HG02588 (cell line): ENCODE measurements around the gene PLPP4.

Experiments used
- ATAC-seq: cut with Tn5 transposase; IDR thresholded peaks from one replicate; pipeline ENCODE4 v1.9.1; 2021; ENCODE audit warnings: mild to moderate bottlenecking, moderate library complexity; ENCODE audit not compliant: unreplicated experiment

The PLPP4 gene

GRCh38 chr10:120456626-120457430 is at the start of gene PLPP4:
Gene PLPP4, plus strand, starts transcription at chr10:120457227. Its CDS starts 79 bp downstream, at chr10:120457306.
- no peak for ATAC-seq

GRCh38 chr10:120409816-120410215 is 47.2 kb upstream of the PLPP4 start:
- no peak for ATAC-seq

- no peak for ATAC-seq
These were observed 42.1 kb upstream of the PLPP4 start for GRCh38 chr10:120414946-120415345.

GRCh38 chr10:120415709-120416330 is 41.2 kb upstream of the PLPP4 start:
- no peak for ATAC-seq

GRCh38 chr10:120420421-120420820 is 36.6 kb upstream of the PLPP4 start:
- no peak for ATAC-seq

- no peak for ATAC-seq
These were observed 35.8 kb upstream of the PLPP4 start for GRCh38 chr10:120421250-120421649.

GRCh38 chr10:120422457-120422856 is 34.6 kb upstream of the PLPP4 start:
- no peak for ATAC-seq

- ATAC-seq, result no peak
These were observed 33.4 kb upstream of the PLPP4 start for GRCh38 chr10:120423431-120424197.

- ATAC-seq, result no peak
These were observed 32.9 kb upstream of the PLPP4 start for GRCh38 chr10:120424198-120424464.

- ATAC-seq, result no peak
These were observed 30.7 kb upstream of the PLPP4 start for GRCh38 chr10:120426306-120426705.

GRCh38 chr10:120428754-120429153 is 28.3 kb upstream of the PLPP4 start:
- no peak for ATAC-seq

- ATAC-seq, result no peak
These were observed 27.6 kb upstream of the PLPP4 start for GRCh38 chr10:120429395-120429794.

- ATAC-seq, result no peak
These were observed 25.8 kb upstream of the PLPP4 start for GRCh38 chr10:120431251-120431651.

GRCh38 chr10:120432209-120432608 is 24.8 kb upstream of the PLPP4 start:
- ATAC-seq, result no peak

GRCh38 chr10:120433141-120433540 is 23.9 kb upstream of the PLPP4 start:
- ATAC-seq, result no peak

- no peak for ATAC-seq
These were observed 20.5 kb upstream of the PLPP4 start for GRCh38 chr10:120436439-120437112.

GRCh38 chr10:120437541-120437940 is 19.5 kb upstream of the PLPP4 start:
- ATAC-seq, result no peak

- no peak for ATAC-seq
These were observed 5.1 kb upstream of the PLPP4 start for GRCh38 chr10:120451968-120452367.

- no peak for ATAC-seq
These were observed 3.7 kb upstream of the PLPP4 start for GRCh38 chr10:120453319-120453718.

GRCh38 chr10:120453886-120454285 is 3.1 kb upstream of the PLPP4 start:
- ATAC-seq, result no peak

- no peak for ATAC-seq
These were observed 2.0 kb upstream of the PLPP4 start for GRCh38 chr10:120455004-120455403.
